Renal cortex interstitium (tissue), 11 donors: ENCODE data around the gene HUNK. TPM values are rescaled to one million over a fixed set of nuclear protein-coding genes. Genes with fewer than 3 reads are reported as not detected.
"Not testable (repeated sequence)": the region's sequence is repeated elsewhere in the genome, so short reads cannot be mapped to it uniquely, and the experiment has no call there.

Experiments
- DNase-seq, 11 donors: peaks; one replicate each; pipeline ENCODE4 v3.0.0-alpha.2; 2013; ENCODE audit warnings: low read depth in 9 of 11, low spot score in 4 of 11; ENCODE audit errors: extremely low read depth in 1 of 11
- polyA plus RNA-seq, 3 donors: library from polyadenylated mRNA; unstranded; fragments of 120-200 nt; gene quantifications; one replicate each; pipeline ENCODE4 v1.2.1, GENCODE V29; 2013; ENCODE audit not compliant: insufficient read length in 3 of 3

The HUNK gene
- polyA plus RNA-seq, 3 donors, result 19.4 to 19.6 (median 19.4) TPM

GRCh38 chr21:31929548-31929947 lies 56.7 kb downstream of the HUNK start:
- no peak for DNase-seq

- no peak for DNase-seq
These were observed 57.2 kb downstream of the HUNK start for GRCh38 chr21:31930001-31930400.

GRCh38 chr21:31931644-31932469 lies 59.0 kb downstream of the HUNK start:
- no peak for DNase-seq

- DNase-seq, result no peak
These were observed 59.6 kb downstream of the HUNK start for GRCh38 chr21:31932470-31932764.

- DNase-seq, result no peak
These were observed 64.5 kb downstream of the HUNK start for GRCh38 chr21:31937303-31937702.

GRCh38 chr21:31938330-31939301 lies 65.8 kb downstream of the HUNK start:
- no peak for DNase-seq

DNA sequence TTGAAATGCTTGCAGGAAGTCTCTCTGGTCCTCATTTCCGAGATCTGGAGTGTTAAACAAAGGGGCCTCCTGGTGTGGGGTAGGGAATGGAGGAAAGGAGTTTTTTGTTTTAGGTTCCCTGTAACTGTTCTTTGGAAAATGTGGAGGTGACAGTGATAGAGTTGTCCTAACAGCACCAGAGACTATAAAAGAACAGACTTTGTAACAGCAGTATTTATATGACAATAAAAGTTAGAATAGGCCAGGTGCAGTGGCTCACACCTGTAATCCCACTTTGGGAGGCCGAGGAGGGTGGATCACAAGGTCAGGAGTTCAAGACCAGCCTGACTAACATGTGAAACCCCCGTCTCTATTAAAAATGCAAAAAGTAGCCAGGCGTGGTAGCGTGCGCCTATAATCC lies 68.9 kb downstream of the HUNK start:
- DNase-seq, result no peak

GRCh38 chr21:31943561-31943960 lies 70.7 kb downstream of the HUNK start:
- no peak for DNase-seq

DNA sequence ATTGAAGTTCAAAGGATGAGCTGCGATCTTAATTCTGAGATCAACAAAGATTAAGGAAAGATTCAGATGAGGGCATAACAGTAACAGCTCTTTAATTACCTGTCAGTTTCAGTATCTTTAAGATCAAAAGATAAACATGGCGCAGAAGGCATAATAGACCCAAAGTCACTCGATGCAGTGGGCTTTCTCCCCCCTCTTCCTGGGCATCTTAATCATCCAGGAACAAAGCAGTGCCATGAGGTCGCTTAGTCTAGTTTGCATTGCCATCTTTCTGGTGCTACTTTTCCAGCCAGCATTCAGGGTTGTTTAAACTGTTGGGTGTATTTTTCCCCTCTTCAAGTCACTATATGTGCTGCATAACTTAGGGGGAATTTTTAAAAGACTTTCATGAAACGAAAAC lies 72.3 kb downstream of the HUNK start:
- DNase-seq, result peak in 2 of 11 donors; percentile 20 to 35

DNA sequence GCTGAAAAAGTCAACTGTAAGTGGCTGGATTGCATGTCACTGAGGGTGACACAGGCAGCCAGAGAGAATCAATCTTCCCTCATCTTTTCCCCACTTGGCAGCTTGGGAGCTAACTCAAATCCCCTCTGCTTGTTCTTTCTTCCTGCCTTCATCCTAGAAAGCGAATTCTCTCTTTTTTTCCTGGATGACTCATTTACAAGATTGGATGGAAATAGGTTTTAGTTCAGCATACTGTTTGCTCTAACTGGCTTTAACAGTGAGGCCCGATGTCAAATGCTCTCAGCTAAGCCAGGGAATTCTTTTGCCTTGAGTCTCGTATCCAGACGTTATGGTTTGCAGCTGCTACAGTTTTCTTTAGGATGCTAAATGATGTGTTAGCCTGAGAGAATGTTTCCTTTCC lies 72.7 kb downstream of the HUNK start:
- DNase-seq, result peak in 9 of 11 donors; percentile 38 to 85 (median 62)

GRCh38 chr21:31946231-31946630 lies 73.4 kb downstream of the HUNK start:
- no peak for DNase-seq

DNA sequence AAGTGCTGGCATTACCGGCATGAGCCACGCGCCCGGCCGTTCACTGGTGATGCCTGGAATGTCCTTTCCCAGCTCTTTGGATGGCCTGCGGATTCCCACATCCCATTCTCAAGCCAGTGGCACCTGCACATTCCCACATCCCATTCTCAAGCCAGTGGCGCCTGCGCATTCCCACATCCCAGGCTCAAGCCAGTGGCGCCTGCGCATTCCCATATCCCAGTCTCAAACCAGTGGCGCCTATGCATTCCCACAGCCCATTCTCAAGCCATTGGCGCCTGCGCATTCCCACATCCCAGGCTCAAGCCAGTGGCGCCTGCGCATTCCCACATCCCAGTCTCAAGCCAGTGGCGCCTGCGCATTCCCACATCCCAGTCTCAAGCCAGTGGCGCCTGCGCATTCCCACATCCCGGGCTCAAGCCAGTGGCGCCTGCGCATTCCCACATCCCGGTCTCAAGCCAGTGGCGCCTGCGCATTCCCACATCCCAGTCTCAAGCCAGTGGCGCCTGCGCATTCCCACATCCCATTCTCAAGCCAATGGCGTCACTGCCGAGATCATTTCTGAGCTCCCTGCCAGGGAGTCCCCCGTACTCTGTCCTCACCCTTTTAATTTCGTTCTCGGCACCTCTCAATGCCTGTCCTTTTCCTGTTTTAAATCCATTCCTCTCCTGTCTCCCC lies 74.2 kb downstream of the HUNK start:
- not testable (repeated sequence) for DNase-seq

- no peak for DNase-seq
These were observed 75.9 kb downstream of the HUNK start for GRCh38 chr21:31948676-31949075.

DNA sequence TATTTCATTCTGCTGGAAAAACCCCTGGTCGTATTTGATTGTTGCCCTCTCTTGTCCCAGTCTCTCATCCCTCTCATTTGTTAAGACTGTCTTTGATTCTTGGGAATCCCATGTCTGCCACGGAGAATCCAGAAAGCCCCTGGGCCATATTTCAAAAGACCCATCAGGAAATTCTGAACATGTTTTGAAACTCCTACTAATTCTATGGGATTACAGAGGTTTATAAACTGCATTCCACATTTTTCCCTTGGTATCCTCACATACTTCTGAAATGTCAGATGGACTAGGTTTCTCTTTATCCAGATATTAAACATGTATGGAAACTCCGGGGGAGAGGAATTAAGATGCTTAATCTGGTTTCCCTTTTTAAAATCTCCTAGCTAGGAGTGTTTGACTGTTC lies 80.0 kb downstream of the HUNK start:
- no peak for DNase-seq

DNA sequence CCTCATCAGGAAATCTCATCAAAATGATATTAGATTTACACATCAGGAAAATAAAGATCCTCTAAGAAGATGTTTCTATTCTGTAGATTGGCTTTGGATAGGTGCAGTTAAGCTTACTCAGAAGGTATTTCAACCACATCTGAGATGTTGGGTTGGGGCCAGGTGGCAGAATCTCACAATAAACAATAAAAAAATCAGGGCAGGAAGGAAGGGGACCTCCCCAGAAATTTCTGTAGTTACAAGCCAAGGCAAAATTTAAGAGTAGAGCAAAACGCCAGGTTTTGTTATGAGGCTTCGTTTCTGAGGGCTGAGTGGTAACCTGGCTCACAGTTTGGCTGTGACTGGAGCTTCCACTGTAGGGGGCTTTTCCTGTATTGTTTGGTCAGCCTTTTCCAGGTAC lies 84.8 kb downstream of the HUNK start:
- DNase-seq, result no peak

- DNase-seq, result no peak
These were observed 87.1 kb downstream of the HUNK start for GRCh38 chr21:31959881-31960280.

DNA sequence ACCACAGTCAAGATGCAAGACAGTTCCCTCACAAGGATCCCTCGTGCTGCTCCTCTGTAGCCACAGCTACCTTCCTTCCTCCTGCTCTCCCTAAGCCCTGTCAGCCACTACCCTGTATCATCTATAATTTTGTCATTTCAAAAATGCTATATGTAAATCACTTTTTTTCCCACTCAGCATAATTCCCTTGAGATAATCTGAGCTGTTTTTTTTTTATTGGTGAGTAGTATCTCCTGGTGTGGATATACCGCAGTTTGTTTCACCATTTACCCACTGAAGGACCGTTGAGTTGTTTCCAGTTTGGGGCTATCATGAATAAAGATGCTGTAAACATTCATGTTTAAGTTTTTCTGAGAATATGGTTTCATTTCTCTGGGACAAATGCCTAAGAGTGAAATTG lies 88.2 kb downstream of the HUNK start:
- no peak for DNase-seq

DNA sequence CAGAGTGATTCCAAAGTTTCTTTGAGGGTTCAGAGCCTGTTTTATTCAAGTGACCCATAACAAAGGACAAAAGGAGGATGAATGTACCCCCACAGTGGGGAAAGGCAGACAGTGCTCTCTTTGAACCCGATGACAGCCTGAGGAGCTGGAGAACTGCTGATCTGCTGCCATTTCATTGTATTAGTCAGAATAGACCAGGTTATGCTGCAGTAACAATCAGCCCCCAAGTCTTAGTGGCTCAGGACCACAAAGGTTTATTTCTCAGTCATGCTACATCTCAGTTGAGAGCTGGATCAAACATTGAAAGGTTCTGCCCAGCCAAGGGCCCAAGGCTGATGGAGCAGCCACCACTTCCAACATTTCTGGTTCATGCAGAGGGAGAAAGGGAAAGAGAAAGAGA lies 88.9 kb downstream of the HUNK start:
- DNase-seq, result no peak

DNA sequence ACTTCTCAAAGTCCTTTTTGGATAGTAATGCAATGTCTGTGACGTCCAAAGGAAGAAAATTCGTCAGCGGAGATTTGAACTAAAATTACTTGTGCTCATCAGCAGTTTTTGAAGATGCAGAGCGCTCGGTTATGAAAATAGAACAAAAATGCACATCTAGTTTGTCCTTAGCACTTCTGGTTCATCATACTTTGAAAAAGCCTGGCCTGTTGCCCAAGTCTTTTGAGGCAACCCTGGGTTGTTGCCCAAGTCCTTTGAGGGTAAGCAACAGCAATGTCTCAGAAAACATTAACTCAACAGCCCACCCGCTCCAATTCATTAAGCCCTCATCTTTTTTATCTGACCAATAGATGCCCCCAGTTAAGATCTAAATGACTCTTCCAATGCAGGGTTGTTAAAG lies 91.9 kb downstream of the HUNK start:
- no peak for DNase-seq

DNA sequence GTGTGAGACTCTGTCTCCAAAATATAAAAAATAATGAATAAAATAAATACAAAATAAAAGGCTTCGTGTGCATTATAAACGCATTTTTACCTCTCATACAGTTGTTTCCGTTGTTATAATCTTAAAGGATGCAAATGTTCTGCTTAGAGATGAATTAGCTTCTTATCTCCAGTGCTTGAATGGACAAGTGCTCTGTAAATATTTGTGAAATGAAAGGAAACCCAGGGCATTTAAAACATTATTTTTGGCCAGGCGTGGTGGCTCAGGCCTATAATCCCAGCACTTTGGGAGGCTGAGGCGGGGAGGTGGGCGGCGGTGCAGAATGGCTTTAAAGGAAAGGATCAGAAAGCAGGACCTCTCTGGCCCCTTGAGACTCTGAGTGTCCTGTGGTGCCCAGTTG lies 94.5 kb downstream of the HUNK start:
- DNase-seq, result no peak
